HG03108 (cell line): ENCODE data around the gene NOXO1.

Source experiments
- ATAC-seq: cut with Tn5 transposase; IDR thresholded peaks from one replicate; pipeline ENCODE4 v1.9.1; 2021; ENCODE audit warnings: moderate library complexity; ENCODE audit not compliant: unreplicated experiment

NOXO1 gene

GRCh38 chr16:1980030-1980769, 1.1 kb downstream of the NOXO1 start:
- ATAC-seq: no peak

- ATAC-seq: no peak
Measured at GRCh38 chr16:1979271-1980029, 1.8 kb downstream of the NOXO1 start.

- no peak for ATAC-seq
Measured at GRCh38 chr16:1978476-1979120, 2.7 kb downstream of the NOXO1 start.

- ATAC-seq: no peak
Measured at GRCh38 chr16:1977875-1978268, 3.4 kb downstream of the NOXO1 start.

- no peak for ATAC-seq
Measured at GRCh38 chr16:1976951-1977874, 4.1 kb downstream of the NOXO1 start.

GRCh38 chr16:1976216-1976520, 5.1 kb downstream of the NOXO1 start:
- ATAC-seq: no peak

GRCh38 chr16:1975432-1976215, 5.6 kb downstream of the NOXO1 start:
- no peak for ATAC-seq

- ATAC-seq: no peak
Measured at GRCh38 chr16:1974157-1975070, 6.9 kb downstream of the NOXO1 start.

- ATAC-seq: no peak
Measured at GRCh38 chr16:1973461-1974156, 7.7 kb downstream of the NOXO1 start.

GRCh38 chr16:1972490-1972877, 8.8 kb downstream of the NOXO1 start:
- ATAC-seq: no peak

GRCh38 chr16:1971796-1972489, 9.3 kb downstream of the NOXO1 start, which contains the start of gene TBL3:
Gene TBL3, plus strand, starts transcription at chr16:1972053. Its CDS starts 112 bp downstream, at chr16:1972165.
- peak; percentile 76 for ATAC-seq

GRCh38 chr16:1968146-1968953, 12.9 kb downstream of the NOXO1 start:
- ATAC-seq: no peak

- ATAC-seq: no peak
Measured at GRCh38 chr16:1966460-1966859, 14.8 kb downstream of the NOXO1 start, which contains the start of gene RNF151. Gene RNF151, plus strand, starts transcription at chr16:1966856. Its CDS starts 26 bp downstream, at chr16:1966882.

GRCh38 chr16:1965396-1966001, 15.8 kb downstream of the NOXO1 start:
- ATAC-seq: no peak

GRCh38 chr16:1964506-1965395, 16.5 kb downstream of the NOXO1 start, which contains the start of gene RPS2:
Gene RPS2, minus strand, starts transcription at chr16:1964826. Its CDS starts 201 bp downstream, at chr16:1964625.
- ATAC-seq: peak; percentile 85
